AG09309 (cell line): ENCODE data around the gene ENO3.
"Not testable (repeated sequence)": the region's sequence is repeated elsewhere in the genome, so short reads cannot be mapped to it uniquely, and the experiment has no call there.

Experiments
- DNase-seq: peaks from one replicate; pipeline ENCODE4 v3.0.0-alpha.2; 2010; ENCODE audit warnings: low read depth
- H3K4me3 ChIP-seq: 2 replicates; pipeline ENCODE4 v1.5.1; 2011; ENCODE audit warnings: mild to moderate bottlenecking, low read depth, low read length, moderate library complexity; ENCODE audit not compliant: control insufficient read depth
- TF ChIP-seq, protein P1 (sequence below): IDR thresholded peaks from 2 replicates; pipeline ENCODE4 v1.5.1; 2011; ENCODE audit warnings: mild to moderate bottlenecking, low read depth, low read length, inconsistent platforms; ENCODE audit not compliant: insufficient read depth, control insufficient read depth; ENCODE audit errors: missing control alignments

ENO3 gene

DNA sequence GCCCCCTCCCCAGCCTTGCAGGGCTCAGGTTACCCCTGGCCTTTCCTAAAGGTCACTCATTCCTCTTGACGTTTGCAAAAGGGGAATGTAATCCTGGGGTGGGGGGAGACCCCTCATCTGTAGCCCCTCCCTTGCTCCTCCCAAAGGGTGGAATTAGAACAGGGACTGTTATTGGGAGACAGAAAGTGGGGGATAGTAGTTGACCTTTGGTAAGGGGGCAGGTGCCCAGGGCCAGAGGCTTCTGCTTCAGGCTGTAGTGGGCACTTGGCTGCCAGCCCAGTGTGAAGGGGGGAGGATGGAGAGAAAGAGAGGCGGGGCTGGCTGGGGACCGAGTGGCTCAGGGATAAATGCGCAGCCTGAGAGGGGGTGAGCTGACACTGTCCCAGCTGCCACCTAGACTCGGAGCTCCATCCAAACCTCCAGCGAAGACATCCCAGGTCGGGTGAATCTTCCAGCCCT lies at the start of gene ENO3:
Gene ENO3, plus strand, starts transcription at position 374 of the 459 bp plus-strand sequence. CDS start 711 bp downstream, outside the sequence.
- H3K4me3 ChIP-seq: peak within 1 kb of the TSS; percentile 31
- no peak for DNase-seq
- TF ChIP-seq, protein P1, sequence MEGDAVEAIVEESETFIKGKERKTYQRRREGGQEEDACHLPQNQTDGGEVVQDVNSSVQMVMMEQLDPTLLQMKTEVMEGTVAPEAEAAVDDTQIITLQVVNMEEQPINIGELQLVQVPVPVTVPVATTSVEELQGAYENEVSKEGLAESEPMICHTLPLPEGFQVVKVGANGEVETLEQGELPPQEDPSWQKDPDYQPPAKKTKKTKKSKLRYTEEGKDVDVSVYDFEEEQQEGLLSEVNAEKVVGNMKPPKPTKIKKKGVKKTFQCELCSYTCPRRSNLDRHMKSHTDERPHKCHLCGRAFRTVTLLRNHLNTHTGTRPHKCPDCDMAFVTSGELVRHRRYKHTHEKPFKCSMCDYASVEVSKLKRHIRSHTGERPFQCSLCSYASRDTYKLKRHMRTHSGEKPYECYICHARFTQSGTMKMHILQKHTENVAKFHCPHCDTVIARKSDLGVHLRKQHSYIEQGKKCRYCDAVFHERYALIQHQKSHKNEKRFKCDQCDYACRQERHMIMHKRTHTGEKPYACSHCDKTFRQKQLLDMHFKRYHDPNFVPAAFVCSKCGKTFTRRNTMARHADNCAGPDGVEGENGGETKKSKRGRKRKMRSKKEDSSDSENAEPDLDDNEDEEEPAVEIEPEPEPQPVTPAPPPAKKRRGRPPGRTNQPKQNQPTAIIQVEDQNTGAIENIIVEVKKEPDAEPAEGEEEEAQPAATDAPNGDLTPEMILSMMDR: no peak

DNA sequence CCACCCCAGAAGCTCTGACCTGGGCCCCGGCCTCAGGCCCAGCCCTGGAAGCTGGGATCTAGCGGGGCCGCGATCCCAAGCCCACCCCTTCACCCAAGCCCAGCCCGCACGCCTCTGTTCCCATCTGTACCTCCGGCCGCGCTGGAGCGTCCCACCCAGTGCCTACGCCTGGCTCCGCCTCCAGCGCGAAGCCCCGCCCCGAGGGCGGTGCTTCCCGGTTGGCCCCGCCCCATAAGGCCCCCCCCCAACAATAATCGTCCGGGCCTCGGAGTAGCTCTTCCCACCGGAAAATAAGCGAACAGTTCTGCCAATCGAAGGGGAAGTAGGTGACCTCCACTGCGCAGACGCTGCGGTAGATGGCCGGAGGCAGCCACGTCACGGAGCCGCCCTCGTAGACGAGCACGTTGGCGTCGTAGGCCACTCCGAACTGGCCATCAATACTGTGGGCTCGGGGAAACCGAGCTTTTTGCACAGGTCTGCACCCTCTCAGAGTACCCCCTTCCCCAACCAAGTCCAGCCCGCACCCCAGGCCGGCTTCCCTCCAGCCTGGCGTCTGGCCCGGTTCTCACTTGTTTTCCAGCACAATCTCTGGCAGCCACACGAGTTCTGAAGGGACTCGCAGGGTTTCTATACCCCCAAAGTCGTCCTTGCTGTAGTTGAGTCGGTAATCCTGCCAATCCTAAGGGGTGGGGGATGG lies 49.1 kb upstream of the ENO3 start:
- TF ChIP-seq, protein P1: no peak
- H3K4me3 ChIP-seq: no peak overlapping the region
- DNase-seq: no peak

DNA sequence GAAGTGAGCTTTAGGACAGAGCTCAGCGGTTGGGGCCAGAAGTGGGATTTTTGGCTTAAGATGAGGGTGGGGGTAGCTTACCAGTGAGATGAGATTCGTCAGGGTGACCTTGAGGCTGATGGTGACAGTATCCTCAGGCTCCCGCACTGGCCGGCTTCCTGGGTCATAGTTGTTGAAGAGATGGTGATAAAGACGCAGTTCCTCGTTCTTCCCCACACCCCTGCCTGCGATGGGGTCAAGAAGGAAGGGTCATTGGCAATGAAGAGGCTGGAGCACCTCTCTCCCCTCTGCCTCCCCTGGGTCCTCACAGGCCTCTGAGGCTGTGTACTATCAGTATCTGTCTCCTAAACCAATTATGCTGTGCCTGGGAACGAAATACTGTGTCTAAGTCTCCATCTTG lies 48.4 kb upstream of the ENO3 start:
- no peak overlapping the region for H3K4me3 ChIP-seq

DNA sequence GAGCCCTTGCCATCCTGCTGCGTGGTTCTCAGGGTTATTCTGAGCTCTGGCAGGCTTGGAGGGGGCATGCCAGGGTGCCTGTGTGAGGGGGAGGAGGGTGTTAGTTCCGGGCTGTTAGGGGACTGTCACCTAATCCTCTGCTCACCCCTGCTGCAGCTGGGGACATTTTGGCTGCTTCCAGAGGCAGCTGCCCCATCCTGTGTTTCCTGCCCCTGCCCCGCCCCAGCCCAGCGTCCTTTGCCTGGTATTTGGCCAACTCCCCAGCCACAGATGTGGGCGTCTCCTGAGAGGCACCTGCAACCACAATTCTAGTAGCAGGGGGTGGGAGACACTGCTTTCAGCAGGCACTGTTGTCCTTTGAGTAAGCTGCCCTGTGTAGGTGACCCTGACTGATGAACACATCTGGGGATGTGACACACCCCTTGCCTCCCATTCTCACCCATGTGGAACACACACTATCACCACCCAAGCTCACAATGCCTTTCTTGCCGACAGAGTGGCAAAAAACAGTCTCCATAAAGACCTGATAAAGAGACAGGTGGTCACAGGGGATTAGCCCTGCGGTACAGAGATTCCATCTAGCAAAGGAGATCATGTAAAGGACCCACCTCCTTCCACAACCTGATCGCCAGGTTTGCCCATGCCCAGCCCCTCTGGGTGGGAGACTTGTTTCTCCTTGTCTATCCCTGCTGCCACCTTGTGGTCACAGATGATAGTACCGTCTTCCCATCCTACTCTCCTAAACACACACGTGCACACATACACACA lies 47.7 kb upstream of the ENO3 start, which contains the start of gene CHRNE:
Gene CHRNE, minus strand, starts transcription at position 48 of the 768 bp plus-strand sequence. Its CDS starts 35 bp downstream, at position 13.
- TF ChIP-seq, protein P1: peak; percentile 81
- no peak for DNase-seq
- no peak within 1 kb of the TSS for H3K4me3 ChIP-seq

More for the DNA sequence above, 48.4 kb upstream of the ENO3 start:
- no peak for DNase-seq
- TF ChIP-seq, protein P1: no peak

DNA sequence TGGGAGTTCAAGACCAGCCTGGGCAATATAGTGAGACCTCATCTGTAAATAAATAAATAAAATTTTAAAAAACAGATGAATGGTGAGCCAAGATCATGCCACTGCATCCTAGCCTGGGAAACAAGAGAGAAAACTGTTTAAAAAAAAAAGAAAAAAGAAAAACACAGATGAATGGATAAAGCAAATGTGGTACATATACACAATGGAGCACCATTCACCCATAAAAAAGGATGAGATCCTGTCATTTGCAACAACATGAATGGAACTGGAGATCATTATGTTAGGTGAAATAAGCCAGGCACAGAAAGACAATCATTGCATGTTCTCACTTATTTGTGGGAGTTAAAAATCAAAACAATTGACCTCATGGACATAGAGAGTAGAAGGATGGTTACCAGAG lies 44.3 kb upstream of the ENO3 start:
- H3K4me3 ChIP-seq, DNase-seq: not testable (repeated sequence)

DNA sequence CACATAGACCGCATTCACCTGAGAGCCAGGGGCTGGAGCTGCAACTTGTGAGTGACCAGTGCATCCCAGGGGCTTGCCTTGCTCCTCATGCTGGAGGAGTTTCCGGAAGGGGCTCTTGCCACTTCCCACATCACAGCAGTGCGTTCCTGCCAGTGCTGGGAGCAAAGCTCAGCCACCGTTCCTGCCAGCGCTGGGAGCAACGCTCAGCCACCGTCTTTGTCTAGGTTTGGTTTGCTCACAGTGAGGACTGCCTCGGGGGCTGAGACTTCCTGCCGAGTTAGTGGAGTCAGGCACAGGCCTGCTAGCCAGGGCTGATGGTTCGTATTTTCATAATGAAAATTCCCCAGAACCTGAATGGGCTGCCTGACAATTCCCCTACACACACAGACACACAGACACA lies 42.6 kb upstream of the ENO3 start:
- TF ChIP-seq, protein P1: no peak
- H3K4me3 ChIP-seq: no peak overlapping the region
- DNase-seq: no peak
